ENCODE measurements around the gene PRKAG2.

GRCh38 chr7:151741585-151741984, 135.3 kb downstream of the PRKAG2 start:
- TF ChIP-seq CTCF (IDR thresholded peaks at IDR 0.05; ENCODE audit: low read depth, low read length): no peak
- no peak for TF ChIP-seq POLR2A (IDR thresholded peaks at IDR 0.05; ENCODE audit: extremely low read depth, insufficient read length)
- TF ChIP-seq MAX (IDR thresholded peaks at IDR 0.05; ENCODE audit: low read depth, low read length): no peak

Data from NB4 (cell line).